Measurements from ENCODE around the gene CRYAA. TPM values are rescaled to one million over a fixed set of nuclear protein-coding genes. Genes with fewer than 3 reads are reported as not detected.

CRYAA gene, protein sequence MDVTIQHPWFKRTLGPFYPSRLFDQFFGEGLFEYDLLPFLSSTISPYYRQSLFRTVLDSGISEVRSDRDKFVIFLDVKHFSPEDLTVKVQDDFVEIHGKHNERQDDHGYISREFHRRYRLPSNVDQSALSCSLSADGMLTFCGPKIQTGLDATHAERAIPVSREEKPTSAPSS
- not detected in 2 replicates for total RNA-seq

DNA sequence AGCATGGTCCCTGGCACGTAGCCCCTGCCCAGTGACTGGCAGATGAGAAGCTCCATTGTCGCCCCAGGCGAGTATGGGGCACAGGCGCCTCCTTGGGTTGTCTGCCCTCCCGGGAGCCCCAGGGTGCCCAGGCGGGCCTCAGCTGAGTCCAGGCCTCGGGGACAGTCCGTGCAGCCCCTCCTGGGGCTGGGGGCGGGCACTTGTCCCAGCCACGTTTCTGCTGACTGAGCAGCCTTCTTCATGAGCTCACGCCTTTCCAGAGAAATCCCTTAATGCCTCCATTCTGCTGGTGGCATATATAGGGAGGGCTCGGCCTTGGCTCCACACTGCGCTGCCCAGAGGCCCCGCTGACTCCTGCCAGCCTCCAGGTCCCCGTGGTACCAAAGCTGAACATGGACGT is at the start of gene CRYAA:
CRYAA (plus strand) TSS at position 301 of the 400 bp plus-strand sequence; CDS start at position 393, 92 bp downstream.

Other genes starting within 250 kb of the CRYAA start
- gene ERVH48-1, start 243.4 kb upstream of the CRYAA start, total RNA-seq = not detected in 2 replicates
- gene PKNOX1, start 194.4 kb upstream of the CRYAA start, total RNA-seq = 9.0 and 9.2 TPM in 2 replicates
- 3.9 and 6.6 TPM in 2 replicates for gene CBS, start 93.2 kb upstream of the CRYAA start, total RNA-seq
- 20.8 and 26.2 TPM in 2 replicates for gene U2AF1, start 61.4 kb upstream of the CRYAA start, total RNA-seq

Data from dermis lymphatic vessel endothelial cell (primary cell).